GM18519 (cell line): ENCODE measurements around the gene KCTD20.

Experiments used
- ATAC-seq: cut with Tn5 transposase; IDR thresholded peaks from one replicate; pipeline ENCODE4 v1.9.1; 2021; ENCODE audit warnings: mild to moderate bottlenecking, moderate library complexity; ENCODE audit not compliant: unreplicated experiment, low FRiP score

The KCTD20 gene

DNA sequence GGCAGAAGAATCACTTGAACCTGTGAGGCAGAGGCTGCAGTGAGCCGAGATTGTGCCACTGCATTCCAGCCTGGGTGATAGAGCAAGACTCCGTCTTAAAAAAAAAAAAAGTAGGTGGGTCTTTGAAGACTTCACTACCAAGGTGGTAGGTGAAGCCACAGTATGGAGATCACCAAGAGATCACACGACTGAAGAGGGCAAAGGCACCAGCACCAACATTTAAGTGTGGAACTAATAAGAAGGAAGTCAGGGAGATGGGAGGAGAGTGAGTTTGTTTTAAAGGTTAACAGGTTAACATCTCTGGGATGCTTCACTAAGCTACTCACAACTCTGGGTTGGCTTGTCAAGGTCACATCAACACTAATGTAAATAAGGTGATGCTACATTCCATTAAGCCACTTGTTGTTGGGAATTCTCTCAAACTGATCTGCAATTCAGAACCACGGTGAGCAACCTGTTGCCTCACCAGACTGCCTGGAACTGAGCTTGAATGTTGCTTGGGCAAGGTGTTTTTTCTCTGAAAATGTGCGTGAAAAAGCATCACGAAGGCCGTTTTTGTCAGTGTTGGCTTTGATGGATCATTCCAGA lies 48.7 kb downstream of the KCTD20 start:
- ATAC-seq, result no peak

GRCh38 chr6:36492092-36492491 lies 49.3 kb downstream of the KCTD20 start:
- no peak for ATAC-seq

DNA sequence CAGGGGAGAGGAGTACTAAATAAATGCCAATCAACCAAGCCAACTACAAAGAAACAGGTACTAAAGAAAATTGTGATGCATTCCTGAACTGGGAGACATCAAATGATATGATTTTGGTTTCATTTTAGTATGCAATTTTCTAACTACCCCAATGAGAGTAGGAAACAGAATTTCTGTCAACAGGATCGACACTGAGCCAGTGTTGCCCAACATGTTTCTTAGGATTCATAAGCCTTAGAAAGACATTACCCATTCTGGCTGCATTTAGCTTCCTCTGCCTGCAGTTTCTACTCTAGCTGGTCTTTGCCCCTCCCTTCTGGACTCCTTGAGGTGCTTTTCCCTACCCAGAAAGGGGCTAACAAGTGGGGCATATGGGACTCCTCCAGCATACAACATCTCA lies 49.8 kb downstream of the KCTD20 start:
- no peak for ATAC-seq

DNA sequence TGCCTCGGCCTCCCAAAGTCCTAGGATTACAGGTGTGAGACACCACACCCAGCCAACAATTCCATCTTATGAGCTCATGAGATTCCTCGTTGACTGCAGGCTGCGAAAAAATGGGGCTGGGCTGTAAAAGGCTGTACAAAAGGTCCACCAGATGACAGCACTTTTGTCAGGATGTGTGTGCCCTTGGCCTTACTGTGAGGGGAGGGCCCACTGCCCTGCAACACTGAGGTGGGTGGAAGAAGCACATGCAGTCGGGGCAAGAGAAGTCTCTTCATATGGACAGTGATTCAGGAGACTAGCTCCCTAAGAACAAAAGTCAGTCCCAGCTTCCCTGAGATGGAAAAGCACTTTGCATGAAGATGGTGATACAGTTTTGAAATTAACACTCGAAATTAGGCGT lies 50.5 kb downstream of the KCTD20 start:
- ATAC-seq, result no peak

DNA sequence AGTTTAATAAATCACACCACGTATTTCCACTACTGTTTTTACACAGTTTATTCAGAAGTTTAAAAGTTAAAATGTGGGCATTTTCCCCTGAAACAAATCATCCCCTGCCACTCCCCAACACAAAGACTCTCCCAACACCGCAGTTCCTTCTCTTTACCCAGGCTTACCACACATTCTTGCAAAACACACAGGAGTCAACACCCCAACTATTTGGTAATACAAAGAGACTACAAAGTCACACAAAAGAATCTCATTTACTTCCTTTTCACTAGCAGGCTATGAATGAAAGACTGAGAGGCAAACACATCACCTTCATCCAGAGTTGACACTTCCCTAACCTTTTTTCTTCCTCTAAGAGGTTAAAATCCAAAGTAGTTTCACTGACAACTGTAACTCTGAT lies 51.1 kb downstream of the KCTD20 start:
- ATAC-seq, result no peak

GRCh38 chr6:36495086-36495485 lies 52.3 kb downstream of the KCTD20 start:
- no peak for ATAC-seq

DNA sequence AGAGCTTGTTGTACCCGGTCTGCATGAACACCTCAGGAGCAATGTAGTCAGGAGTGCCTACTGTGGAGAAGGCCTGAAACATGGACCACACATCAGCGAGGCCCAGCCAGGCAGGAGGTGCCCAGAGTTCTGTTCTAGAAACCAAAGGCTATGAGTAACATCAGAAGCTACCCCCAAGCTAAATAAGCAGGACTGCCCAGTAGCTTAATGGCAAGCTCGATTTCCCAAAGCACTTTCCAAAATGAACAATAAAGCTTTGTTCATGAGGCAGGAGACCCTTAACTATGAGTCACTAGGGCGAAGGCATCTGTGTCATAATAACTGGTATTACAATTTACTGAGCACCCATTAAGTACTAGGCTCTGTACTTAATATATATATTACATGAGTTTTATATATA lies 57.1 kb downstream of the KCTD20 start:
- ATAC-seq, result no peak

- ATAC-seq, result no peak
Measured at GRCh38 chr6:36501686-36502085, 58.9 kb downstream of the KCTD20 start.

- no peak for ATAC-seq
Measured at GRCh38 chr6:36504181-36504580, 61.4 kb downstream of the KCTD20 start.

DNA sequence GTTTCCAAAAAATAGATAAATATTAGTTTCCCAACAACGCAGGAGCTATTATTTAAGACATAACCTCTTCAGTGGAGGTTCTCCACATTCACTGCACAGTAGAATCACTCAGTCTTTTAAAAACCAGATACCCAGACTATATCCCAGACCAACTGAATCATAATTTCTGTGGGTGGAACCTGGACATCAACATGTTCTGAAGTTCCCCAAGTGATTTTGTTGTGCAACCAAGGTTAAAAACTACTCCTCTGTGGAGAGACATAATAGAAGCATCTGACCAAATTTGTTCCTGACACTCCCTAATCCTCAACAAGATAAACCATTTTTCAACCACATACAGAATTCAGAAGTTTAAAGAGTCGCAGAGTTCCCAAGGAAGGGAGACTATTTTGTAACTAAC lies 62.2 kb downstream of the KCTD20 start:
- no peak for ATAC-seq

- ATAC-seq, result no peak
Measured at GRCh38 chr6:36505744-36506534, 63.1 kb downstream of the KCTD20 start.

DNA sequence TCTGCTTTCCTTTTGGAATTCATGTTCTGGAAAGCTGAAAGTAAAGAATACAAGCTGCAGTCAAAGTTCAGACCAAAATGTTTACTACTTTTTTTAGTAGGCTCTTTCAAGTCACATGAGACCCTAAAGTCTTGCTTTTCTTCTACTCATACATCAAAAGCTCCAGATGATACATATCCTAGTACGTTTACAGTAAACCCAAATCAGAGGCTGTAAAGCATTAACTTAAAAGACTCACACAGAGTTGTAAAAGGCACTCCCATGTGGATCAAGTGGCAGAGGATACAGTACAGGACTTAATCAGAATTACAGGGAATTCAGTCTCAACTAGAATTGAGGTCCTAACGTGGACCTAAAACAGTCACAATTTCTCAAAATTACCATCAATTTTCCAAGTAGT lies 63.8 kb downstream of the KCTD20 start:
- ATAC-seq, result no peak

DNA sequence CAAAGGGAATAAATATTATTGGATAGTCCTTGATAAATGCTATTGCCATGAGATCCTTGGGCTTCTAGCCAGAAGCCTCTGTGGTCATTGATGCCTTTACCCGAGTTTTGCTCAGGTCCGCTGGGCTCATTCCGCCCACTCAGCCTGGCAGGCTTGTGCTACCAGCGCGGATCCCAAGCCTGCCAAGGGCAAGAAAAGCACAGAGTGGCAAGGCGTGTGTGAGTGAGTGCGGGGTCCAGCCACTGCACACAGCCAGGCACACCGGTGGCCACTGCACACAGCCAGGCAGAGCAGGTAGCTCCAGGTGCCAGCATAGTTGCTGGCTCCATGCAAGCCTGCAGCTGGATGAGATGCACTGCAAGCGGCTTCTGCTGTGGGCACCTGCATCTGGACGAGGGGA lies 65.7 kb downstream of the KCTD20 start:
- ATAC-seq, result no peak

DNA sequence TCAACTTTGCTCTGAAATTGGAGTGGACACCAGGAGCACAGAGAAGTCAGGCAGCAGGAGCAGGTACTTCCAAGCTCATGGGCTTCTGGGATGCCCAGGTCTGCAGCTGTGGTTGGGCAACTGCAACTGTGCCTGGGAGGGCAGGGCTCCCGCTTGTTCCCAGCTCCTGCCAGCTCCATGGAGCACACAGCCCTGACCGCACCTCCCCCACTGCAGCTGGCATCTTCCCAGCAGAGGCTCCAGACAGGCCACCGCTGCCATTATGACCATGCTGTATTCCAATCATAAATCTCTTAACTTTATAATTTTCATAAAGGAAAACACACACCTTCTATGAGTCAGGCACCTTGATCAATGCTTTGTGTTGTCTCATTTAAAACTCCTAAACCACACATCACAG lies 67.6 kb downstream of the KCTD20 start:
- ATAC-seq, result no peak

DNA sequence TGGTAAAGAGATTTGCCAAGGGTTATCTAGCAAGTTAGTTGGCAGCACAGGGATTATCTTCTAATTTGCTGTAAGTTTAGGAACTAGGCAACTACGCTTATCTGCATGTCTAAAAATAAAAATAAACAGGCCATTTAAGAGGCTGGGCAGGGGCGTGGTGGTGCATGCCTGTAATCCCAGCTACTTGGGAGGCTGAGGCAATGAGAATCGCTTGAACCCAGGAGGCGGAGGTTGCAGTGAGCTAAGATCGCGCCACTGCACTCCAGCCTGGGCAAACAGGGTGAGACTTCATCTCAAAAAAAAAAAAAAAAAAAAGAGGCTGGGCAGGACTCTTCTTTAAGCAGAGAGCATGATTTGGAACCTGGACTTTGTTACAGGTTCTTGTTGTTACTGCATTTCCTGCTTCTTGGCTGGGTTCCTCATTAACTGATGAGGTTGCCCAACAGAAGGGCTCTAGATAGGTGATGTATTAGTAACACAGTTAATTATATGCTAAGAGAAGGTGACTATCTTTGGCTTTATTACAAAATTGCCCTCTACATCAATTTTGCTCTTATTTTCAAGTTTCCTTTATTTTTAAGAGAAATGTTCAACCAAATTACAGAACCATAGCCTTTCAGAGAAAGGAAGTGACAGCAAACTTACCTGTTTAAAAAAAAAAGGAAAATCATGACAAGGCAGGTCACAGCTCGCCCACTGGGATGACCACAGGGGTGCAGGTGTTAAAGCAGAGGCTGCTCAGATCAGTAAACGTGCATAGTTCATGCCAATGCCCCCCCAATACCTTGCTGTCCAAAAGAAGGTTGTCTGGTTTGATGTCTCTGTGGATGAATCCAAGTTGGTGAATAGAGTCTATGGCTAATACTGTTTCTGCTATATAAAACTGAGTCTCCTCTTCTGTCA lies 72.0 kb downstream of the KCTD20 start:
- ATAC-seq, result no peak

DNA sequence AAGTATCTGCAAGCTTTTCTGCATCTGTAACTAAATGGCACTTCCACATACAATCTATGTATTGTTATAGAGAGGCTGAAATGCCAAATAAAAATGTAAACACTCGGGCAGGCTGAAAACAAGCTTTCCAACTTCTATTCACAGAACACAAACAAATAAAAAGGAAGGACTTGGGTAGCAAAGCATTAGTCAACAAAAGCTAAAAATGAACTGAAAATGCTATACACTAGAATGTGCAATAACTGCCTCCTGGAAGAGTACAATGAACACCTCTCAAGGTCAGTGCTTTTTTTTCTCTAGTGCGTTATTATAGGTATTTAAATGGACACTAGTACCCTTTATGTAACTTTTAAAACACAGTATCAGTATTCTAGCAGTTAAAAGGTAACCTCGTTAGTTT lies 73.0 kb downstream of the KCTD20 start:
- ATAC-seq, result no peak

DNA sequence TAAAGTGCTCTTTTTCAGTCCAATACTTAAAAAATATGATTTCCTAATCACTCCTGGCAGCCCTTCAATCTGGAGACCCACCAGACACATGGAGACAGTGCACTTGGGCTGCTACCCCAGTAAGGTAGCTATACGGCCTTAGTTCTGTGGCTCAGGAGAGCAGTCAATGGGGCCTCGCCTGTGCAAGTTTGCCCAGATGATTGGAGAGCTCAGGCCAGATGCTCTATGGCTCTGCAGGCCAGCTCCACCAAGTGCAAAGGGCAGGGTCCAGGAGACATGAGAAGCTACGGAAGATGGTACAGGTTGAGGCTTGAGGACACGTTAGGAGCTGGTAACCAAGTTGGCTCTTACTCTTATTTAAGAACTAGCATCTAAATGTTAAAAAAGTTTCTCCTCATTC lies 73.8 kb downstream of the KCTD20 start:
- no peak for ATAC-seq

DNA sequence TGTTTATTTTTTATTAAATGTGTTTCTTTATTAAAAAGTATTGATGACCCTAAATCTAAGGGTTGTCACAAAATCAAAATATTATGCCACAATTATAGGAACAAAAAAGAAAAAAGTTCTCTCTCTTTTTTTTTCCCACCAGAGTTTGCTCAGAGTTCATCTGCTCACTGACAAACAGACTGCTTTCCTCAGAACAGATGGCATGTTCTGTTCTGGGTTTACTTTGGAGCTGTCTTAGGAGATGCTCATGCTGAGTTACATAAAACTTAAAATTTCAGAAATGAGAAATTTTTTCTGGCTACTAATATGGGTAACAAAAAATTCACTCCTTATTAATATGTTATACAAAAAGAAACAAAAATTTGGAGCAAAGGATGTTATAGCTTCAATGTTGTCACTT lies 74.2 kb downstream of the KCTD20 start:
- ATAC-seq, result no peak

DNA sequence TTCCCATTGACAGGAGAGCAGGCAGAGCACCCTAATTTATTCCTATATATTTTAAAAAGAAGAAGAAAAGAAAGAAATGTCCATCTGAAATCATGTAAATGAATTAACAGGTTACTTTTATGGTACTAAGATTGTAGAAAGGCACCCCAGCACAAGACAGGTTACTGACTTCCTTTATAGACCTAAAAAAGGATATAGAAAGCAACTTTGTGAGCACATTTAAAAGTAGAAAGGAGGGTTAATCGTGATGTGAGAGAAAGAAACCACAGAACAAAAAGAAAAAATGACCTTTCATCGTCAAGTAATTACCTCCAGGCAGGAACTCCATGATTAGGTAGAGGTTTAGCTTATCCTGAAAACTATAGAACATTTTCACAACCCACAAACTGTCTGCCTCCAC lies 74.6 kb downstream of the KCTD20 start:
- ATAC-seq, result no peak

- no peak for ATAC-seq
Measured at GRCh38 chr6:36519352-36519751, 76.6 kb downstream of the KCTD20 start.

DNA sequence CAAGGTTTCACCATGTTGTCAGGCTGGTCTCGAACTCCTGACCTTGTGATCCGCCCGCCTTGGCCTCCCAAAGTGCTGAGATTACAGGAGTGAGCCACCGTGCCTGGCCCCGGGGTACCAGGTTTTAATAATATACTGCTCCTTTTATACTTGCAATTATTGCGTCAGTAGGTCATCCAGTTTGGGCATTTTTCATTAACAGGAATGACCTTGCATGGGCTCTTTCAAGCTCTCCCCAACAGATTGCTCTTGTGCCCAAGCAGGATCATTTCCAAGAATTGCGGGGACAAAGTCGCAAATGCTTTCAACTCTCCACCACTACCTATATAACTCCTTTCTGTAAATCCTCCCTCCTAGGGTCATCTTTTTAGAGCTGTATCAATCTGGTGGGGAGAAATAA lies 80.7 kb downstream of the KCTD20 start:
- ATAC-seq, result no peak
